ENCODE measurements around the gene PTGDR2. TPM values are rescaled to one million over a fixed set of nuclear protein-coding genes. Genes with fewer than 3 reads are reported as not detected.

The PTGDR2 gene
- total RNA-seq, 1 experiment from 2014 or later: 0.07 TPM

GRCh38 chr11:60842668-60843600 lies 12.8 kb downstream of the PTGDR2 start:
- Mint-ChIP-seq H3K27ac (peak overlapping the region; percentile 75), H3K4me3 (peak overlapping the region; percentile 89), H3K36me3 (no peaks in the 10 kb centered on the region; the same call in 1 of the 2 replicates), H3K27me3 (ENCODE audit: low read depth) (peaks cover 2% of the 10 kb centered on the region; the same call in 1 of the 2 replicates), H3K4me1 (peaks cover 33% of the 10 kb centered on the region), H3K9me3 (no peaks in the 10 kb centered on the region)
- no peak for TF ChIP-seq SOX15 (CRISPR knock-in tag; IDR thresholded peaks at IDR 0.05)
- no peak for TF ChIP-seq CTCF (IDR thresholded peaks at IDR 0.05)
- DNase-seq (ENCODE audit: low spot score): no peak
- no peak for ATAC-seq
- CTCF ChIA-PET: interaction anchor here (1.2 to 3.5 kb wide), 6 partner anchors 9 to 71 kb away, joined by 3 to 17 read pairs (median 6); partner anchors contain the start of gene TMEM109
- POLR2A ChIA-PET: no interaction called here

- Mint-ChIP-seq H3K27me3 (ENCODE audit: low read depth) (peaks cover 2% of the 10 kb centered on the region; the same call in 1 of the 2 replicates), H3K4me3 (peak within 1 kb of the TSS; percentile 89), H3K9me3 (no peaks in the 10 kb centered on the region), H3K27ac (peak within 1 kb of the TSS; percentile 99), H3K4me1 (peaks cover 33% of the 10 kb centered on the region), H3K36me3 (no peaks in the 10 kb centered on the region)
- ChIA-PET CTCF (interaction anchor here (1.2 to 3.5 kb wide), 6 partner anchors 10 to 72 kb away, joined by 3 to 17 read pairs (median 6); partner anchors contain the start of gene TMEM109), POLR2A (no interaction called here)
- DNase-seq (ENCODE audit: low spot score) (peak; percentile 97), ATAC-seq (peak; percentile 86)
- TF ChIP-seq ZNF281 (CRISPR knock-in tag; IDR thresholded peaks at IDR 0.05): peak; percentile 79
- peak; percentile 61; the same call in 1 of the 2 replicates for TF ChIP-seq NFE2L1 (CRISPR knock-in tag; IDR thresholded peaks at IDR 0.05)
- TF ChIP-seq MYBL2 (CRISPR knock-in tag; IDR thresholded peaks at IDR 0.05): peak; percentile 91
- peak; percentile 97 for TF ChIP-seq SP1 (CRISPR knock-in tag; conservative IDR thresholded peaks at IDR 0.05)
- TF ChIP-seq ZNF416 (CRISPR knock-in tag; IDR thresholded peaks at IDR 0.05): no peak
- peak; percentile 81; the same call in 1 of the 2 replicates for TF ChIP-seq FOXP4 (CRISPR knock-in tag; IDR thresholded peaks at IDR 0.05)
- TF ChIP-seq ZNF263 (CRISPR knock-in tag; IDR thresholded peaks at IDR 0.05; ENCODE audit: low read depth): no peak
- TF ChIP-seq CREB1 (CRISPR knock-in tag; IDR thresholded peaks at IDR 0.05): peak; percentile 97
- TF ChIP-seq MAX (CRISPR knock-in tag; IDR thresholded peaks at IDR 0.05): peak; percentile 100
- no peak for TF ChIP-seq ELF4 (CRISPR knock-in tag; IDR thresholded peaks at IDR 0.05; ENCODE audit: low read depth)
- peak; percentile 81 for TF ChIP-seq USF2 (CRISPR knock-in tag; IDR thresholded peaks at IDR 0.05)
- peak; percentile 75; the same call in 1 of the 2 replicates for TF ChIP-seq E2F1 (CRISPR knock-in tag; IDR thresholded peaks at IDR 0.05)
- TF ChIP-seq CREM (CRISPR knock-in tag; IDR thresholded peaks at IDR 0.05): peak; percentile 100
- 0 out of 2 replicates have a peak, but pooled peaks have one; percentile 48 for TF ChIP-seq JUN (CRISPR knock-in tag; IDR thresholded peaks at IDR 0.05)
- TF ChIP-seq FOXP1 (CRISPR knock-in tag; IDR thresholded peaks at IDR 0.05; ENCODE audit: borderline replicate concordance): peak; percentile 69; the same call in 1 of the 2 replicates
- TF ChIP-seq NR2C2 (CRISPR knock-in tag; IDR thresholded peaks at IDR 0.05): 0 out of 2 replicates have a peak, but pooled peaks have one; percentile 27
Observed at GRCh38 chr11:60841797-60842667, 13.7 kb downstream of the PTGDR2 start, which contains the start of gene CCDC86. Gene CCDC86 (plus strand): TSS chr11:60842113. CDS start chr11:60842125, 12 bp downstream.
